GM23338 (cell line): ENCODE data around the gene ATP6V1F. TPM values are rescaled to one million over a fixed set of nuclear protein-coding genes. Genes with fewer than 3 reads are reported as not detected.

Experiments
- ATAC-seq: fragments of 200-7000 bp; cut with Tn5 transposase; 3 replicates; pipeline ENCODE4 v1.9.1; 2020
- DNase-seq: peaks from one replicate; pipeline ENCODE4 v3.0.0-alpha.2; 2015; ENCODE audit warnings: low spot score
- H2AFZ ChIP-seq: fragments of 200-600 bp; sonication (generic); 2 replicates; pipeline ENCODE4 v1.8.0; 2016; ENCODE audit warnings: antibody characterized with exemption, mild to moderate bottlenecking, moderate library complexity
- H3F3A ChIP-seq: fragments of 200-600 bp; sonication (generic); replicated peaks from 2 replicates; pipeline ENCODE4 v1.8.0; 2017; ENCODE audit warnings: antibody characterized with exemption, mixed run types, low read depth
- H3K27ac ChIP-seq: fragments of 200-600 bp; sonication (generic); 2 replicates; pipeline ENCODE4 v1.6.1; 2016; ENCODE audit warnings: low read depth
- H3K27me3 ChIP-seq: fragments of 200-600 bp; sonication (generic); 2 replicates; pipeline ENCODE4 v1.8.0; 2016; ENCODE audit warnings: mild to moderate bottlenecking, mixed run types, moderate library complexity; ENCODE audit not compliant: insufficient read depth
- H3K36me3 ChIP-seq: fragments of 200-600 bp; sonication (generic); 2 replicates; pipeline ENCODE4 v1.8.0; 2016; ENCODE audit warnings: mild to moderate bottlenecking; ENCODE audit not compliant: insufficient read depth
- H3K4me1 ChIP-seq: fragments of 200-600 bp; sonication (generic); 2 replicates; pipeline ENCODE4 v1.8.0; 2016; ENCODE audit warnings: mild to moderate bottlenecking, moderate library complexity; ENCODE audit not compliant: insufficient read depth
- H3K4me2 ChIP-seq: fragments of 200-600 bp; sonication (generic); 2 replicates; pipeline ENCODE4 v1.7.1; 2017; ENCODE audit warnings: mixed run types
- H3K4me3 ChIP-seq: fragments of 200-600 bp; sonication (generic); 2 replicates; pipeline ENCODE4 v1.6.1; 2016; ENCODE audit warnings: mixed run types
- H3K79me2 ChIP-seq: fragments of 200-600 bp; sonication (generic); replicated peaks from 2 replicates; pipeline ENCODE4 v1.8.0; 2017; ENCODE audit warnings: mild to moderate bottlenecking; ENCODE audit not compliant: insufficient read depth
- H3K9me2 ChIP-seq: fragments of 200-600 bp; sonication (generic); 2 replicates; pipeline ENCODE4 v1.8.0; 2017; ENCODE audit not compliant: insufficient read depth
- H4K20me1 ChIP-seq: fragments of 200-600 bp; sonication (generic); replicated peaks from 2 replicates; pipeline ENCODE4 v1.8.0; 2017; ENCODE audit warnings: mild to moderate bottlenecking; ENCODE audit not compliant: insufficient read depth
- H3K27ac Mint-ChIP-seq: 2 replicates; pipeline ENCODE4 v1.8.0; 2020; ENCODE audit warnings: inconsistent platforms, mild to moderate bottlenecking, moderate library complexity, mixed read lengths
- H3K27me3 Mint-ChIP-seq: 3 replicates; pipeline ENCODE4 v1.8.0; 2022; ENCODE audit warnings: low read depth, mild to moderate bottlenecking, moderate library complexity, mixed read lengths, inconsistent platforms; ENCODE audit not compliant: insufficient read depth, poor library complexity
- H3K36me3 Mint-ChIP-seq: 3 replicates; pipeline ENCODE4 v1.8.0; 2021; ENCODE audit warnings: low read depth, mild to moderate bottlenecking, inconsistent platforms, moderate library complexity, mixed read lengths
- H3K4me1 Mint-ChIP-seq: 3 replicates; pipeline ENCODE4 v1.8.0; 2020; ENCODE audit warnings: mild to moderate bottlenecking, inconsistent platforms, mixed read lengths
- H3K4me3 Mint-ChIP-seq: 3 replicates; pipeline ENCODE4 v1.8.0; 2021; ENCODE audit warnings: moderate library complexity, mild to moderate bottlenecking, inconsistent platforms, mixed read lengths
- H3K9me3 Mint-ChIP-seq: 3 replicates; pipeline ENCODE4 v1.8.0; 2020; ENCODE audit warnings: moderate library complexity, mild to moderate bottlenecking, inconsistent platforms, mixed read lengths
- CREB1 ChIP-seq: fragments of 250-450 bp; sonication (Bioruptor Pico); IDR thresholded peaks from 2 replicates; pipeline ENCODE4 v1.5.0; 2020; ENCODE audit warnings: low read depth, mild to moderate bottlenecking, moderate library complexity
- CTCF ChIP-seq, 2 experiments: fragments of 200-600 bp in 1 of 2; sonication (generic) in 1 of 2; conservative IDR thresholded peaks; 2 replicates each; pipeline versions ENCODE4 v1.5.1 to v1.6.1; 2016 to 2017; ENCODE audit warnings: antibody characterized with exemption in 2 of 2, low read depth in 2 of 2, mild to moderate bottlenecking in 2 of 2, moderate library complexity in 1 of 2
- EZH2 ChIP-seq: fragments of 200-600 bp; sonication (generic); IDR thresholded peaks from one replicate; pipeline ENCODE4 v1.8.0; 2017; ENCODE audit warnings: antibody characterized with exemption, mild to moderate bottlenecking, low read depth; ENCODE audit not compliant: unreplicated experiment
- EZH2phosphoT487 ChIP-seq: fragments of 200-600 bp; sonication (generic); IDR thresholded peaks from one replicate; pipeline ENCODE4 v1.8.1; 2018; ENCODE audit warnings: antibody characterized with exemption; ENCODE audit not compliant: unreplicated experiment
- JUNB ChIP-seq: IDR thresholded peaks from one replicate; pipeline ENCODE4 v1.6.1; 2016; ENCODE audit warnings: antibody characterized with exemption; ENCODE audit not compliant: unreplicated experiment
- NANOG ChIP-seq: IDR thresholded peaks from 2 replicates; pipeline ENCODE4 v1.6.1; 2016; ENCODE audit warnings: antibody characterized with exemption, borderline replicate concordance
- POLR2AphosphoS5 ChIP-seq: IDR thresholded peaks from 2 replicates; pipeline ENCODE4 v1.6.1; 2016; ENCODE audit warnings: antibody characterized with exemption, low read depth
- STAT1 ChIP-seq: IDR thresholded peaks from one replicate; pipeline ENCODE4 v1.6.1; 2016; ENCODE audit warnings: antibody characterized with exemption; ENCODE audit not compliant: unreplicated experiment
- ZNF114 ChIP-seq: fragments of 250-450 bp; sonication (Bioruptor Pico); IDR thresholded peaks from 2 replicates; pipeline ENCODE4 v1.5.0; 2020; ENCODE audit warnings: mild to moderate bottlenecking, moderate library complexity
- polyA plus RNA-seq: library from polyadenylated mRNA; unstranded; fragments of >200 nt; fragmentation: Nextera tagmentation; extraction: Ambion mirVana; gene quantifications from 2 replicates; pipeline ENCODE4 v1.2.1, GENCODE V29; 2016
- total RNA-seq: library from RNA; depleted of rRNA; stranded (reverse); fragments of >200 nt; shearing (Covaris generic); gene quantifications from 2 replicates; pipeline ENCODE4 v1.2.3, GENCODE V29; 2014
- TF ChIP-seq, protein P1 (sequence below): fragments of 250-450 bp; sonication (Bioruptor Pico); IDR thresholded peaks from 2 replicates; pipeline ENCODE4 v1.5.0; 2020; ENCODE audit warnings: mild to moderate bottlenecking, moderate library complexity

ATP6V1F gene
- total and polyA plus RNA-seq, 2 experiments from 2014 or later, result 66.5 to 271 TPM

DNA sequence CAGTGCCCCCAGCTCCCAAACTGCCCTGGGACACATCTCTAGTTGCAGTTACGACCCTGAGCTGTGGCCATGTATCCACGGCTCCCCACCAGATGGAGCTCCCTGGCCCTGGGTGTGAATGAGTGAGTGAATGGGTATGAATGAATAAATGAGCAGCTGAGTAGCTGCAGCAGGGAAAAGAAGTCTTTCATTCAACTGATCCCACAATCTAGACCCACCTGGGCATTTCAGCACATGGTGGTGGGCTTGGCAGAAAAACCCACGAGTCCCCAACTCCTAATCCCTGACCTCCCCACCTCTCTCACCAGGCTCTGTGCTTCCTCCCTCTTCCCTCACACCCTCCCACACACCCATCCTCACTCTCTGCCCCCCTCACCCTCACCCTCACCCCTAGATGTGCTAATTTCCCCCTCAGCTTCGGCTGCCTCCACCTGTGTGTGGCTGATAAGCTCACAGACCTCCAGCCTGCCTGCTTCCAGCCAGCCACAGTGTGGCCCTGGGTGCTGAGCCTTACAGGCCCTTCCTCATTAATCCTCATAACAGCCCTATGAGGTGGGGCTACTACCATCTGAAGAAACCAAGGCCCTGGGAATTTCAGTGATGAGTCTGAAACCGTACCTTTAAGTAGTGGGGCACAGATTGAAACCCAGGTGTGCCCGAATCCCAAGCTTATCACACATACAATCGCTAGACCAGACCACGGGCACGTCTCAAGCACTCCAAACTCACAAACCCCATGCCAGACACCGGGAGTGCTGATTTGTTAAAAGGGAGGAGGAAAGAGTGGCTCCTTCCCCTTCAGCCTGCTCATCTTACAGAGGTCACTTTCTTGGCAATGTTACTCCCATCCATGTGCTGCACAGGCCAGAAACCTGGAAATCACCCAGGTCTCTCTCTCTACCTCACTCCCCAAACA, 2.2 kb upstream of the ATP6V1F start:
- peaks cover 12% of the 10 kb centered on the region for H3K79me2 ChIP-seq
- H3F3A ChIP-seq, result peaks cover 4% of the 10 kb centered on the region; the same call in 1 of the 2 replicates
- no peak overlapping the region for H3K4me2 ChIP-seq
- H2AFZ ChIP-seq, result 0 out of 2 replicates have a peak overlapping the region, but pooled peaks have one; percentile 18
- H3K36me3 ChIP-seq, result no peaks in the 10 kb centered on the region
- peak; percentile 20 for ATAC-seq
- Mint-ChIP-seq H3K4me1 (peaks cover 30% of the 10 kb centered on the region), H3K27me3 (peaks cover 21% of the 10 kb centered on the region), H3K9me3 (no peaks in the 10 kb centered on the region), H3K36me3 (peaks cover 6% of the 10 kb centered on the region; the same call in 2 of the 3 replicates), H3K27ac (peak overlapping the region; percentile 43; the same call in 1 of the 2 replicates), H3K4me3 (peak overlapping the region; percentile 1; the same call in 1 of the 3 replicates)
- peaks cover 7% of the 10 kb centered on the region for H3K4me1 ChIP-seq
- no peak overlapping the region for H3K27ac ChIP-seq
- H3K27me3 ChIP-seq, result no peaks in the 10 kb centered on the region
- no peak overlapping the region for H3K4me3 ChIP-seq
- DNase-seq, result peak; percentile 47
- H3K9me2 ChIP-seq, result no peaks in the 10 kb centered on the region
- peaks cover 4% of the 10 kb centered on the region for H4K20me1 ChIP-seq
- TF ChIP-seq CTCF (conservative IDR thresholded peaks at IDR 0.05; ENCODE audit: low read depth in 2 of 2) (peak; percentile 31 to 66), EZH2phosphoT487 (no peak), ZNF114 (CRISPR knock-in tag) (no peak), JUNB (no peak), POLR2AphosphoS5 (no peak), CREB1 (no peak)

GRCh38 chr7:128861957-128862570, 592 bp upstream of the ATP6V1F start:
- Mint-ChIP-seq H3K27ac (no peak overlapping the region), H3K4me1 (peaks cover 33% of the 10 kb centered on the region), H3K4me3 (peak overlapping the region; percentile 88), H3K36me3 (peaks cover 11% of the 10 kb centered on the region), H3K9me3 (no peaks in the 10 kb centered on the region), H3K27me3 (peaks cover 26% of the 10 kb centered on the region)
- H3K9me2 ChIP-seq, result no peaks in the 10 kb centered on the region
- H4K20me1 ChIP-seq, result peaks cover 4% of the 10 kb centered on the region
- peaks cover 7% of the 10 kb centered on the region for H3K4me1 ChIP-seq
- ATAC-seq (no peak), DNase-seq (no peak)
- peaks cover 12% of the 10 kb centered on the region for H3K79me2 ChIP-seq
- peak overlapping the region; percentile 63; the same call in 1 of the 2 replicates for H2AFZ ChIP-seq
- TF ChIP-seq EZH2 (no peak), STAT1 (no peak), NANOG (no peak), JUNB (no peak)
- TF ChIP-seq, protein P1, sequence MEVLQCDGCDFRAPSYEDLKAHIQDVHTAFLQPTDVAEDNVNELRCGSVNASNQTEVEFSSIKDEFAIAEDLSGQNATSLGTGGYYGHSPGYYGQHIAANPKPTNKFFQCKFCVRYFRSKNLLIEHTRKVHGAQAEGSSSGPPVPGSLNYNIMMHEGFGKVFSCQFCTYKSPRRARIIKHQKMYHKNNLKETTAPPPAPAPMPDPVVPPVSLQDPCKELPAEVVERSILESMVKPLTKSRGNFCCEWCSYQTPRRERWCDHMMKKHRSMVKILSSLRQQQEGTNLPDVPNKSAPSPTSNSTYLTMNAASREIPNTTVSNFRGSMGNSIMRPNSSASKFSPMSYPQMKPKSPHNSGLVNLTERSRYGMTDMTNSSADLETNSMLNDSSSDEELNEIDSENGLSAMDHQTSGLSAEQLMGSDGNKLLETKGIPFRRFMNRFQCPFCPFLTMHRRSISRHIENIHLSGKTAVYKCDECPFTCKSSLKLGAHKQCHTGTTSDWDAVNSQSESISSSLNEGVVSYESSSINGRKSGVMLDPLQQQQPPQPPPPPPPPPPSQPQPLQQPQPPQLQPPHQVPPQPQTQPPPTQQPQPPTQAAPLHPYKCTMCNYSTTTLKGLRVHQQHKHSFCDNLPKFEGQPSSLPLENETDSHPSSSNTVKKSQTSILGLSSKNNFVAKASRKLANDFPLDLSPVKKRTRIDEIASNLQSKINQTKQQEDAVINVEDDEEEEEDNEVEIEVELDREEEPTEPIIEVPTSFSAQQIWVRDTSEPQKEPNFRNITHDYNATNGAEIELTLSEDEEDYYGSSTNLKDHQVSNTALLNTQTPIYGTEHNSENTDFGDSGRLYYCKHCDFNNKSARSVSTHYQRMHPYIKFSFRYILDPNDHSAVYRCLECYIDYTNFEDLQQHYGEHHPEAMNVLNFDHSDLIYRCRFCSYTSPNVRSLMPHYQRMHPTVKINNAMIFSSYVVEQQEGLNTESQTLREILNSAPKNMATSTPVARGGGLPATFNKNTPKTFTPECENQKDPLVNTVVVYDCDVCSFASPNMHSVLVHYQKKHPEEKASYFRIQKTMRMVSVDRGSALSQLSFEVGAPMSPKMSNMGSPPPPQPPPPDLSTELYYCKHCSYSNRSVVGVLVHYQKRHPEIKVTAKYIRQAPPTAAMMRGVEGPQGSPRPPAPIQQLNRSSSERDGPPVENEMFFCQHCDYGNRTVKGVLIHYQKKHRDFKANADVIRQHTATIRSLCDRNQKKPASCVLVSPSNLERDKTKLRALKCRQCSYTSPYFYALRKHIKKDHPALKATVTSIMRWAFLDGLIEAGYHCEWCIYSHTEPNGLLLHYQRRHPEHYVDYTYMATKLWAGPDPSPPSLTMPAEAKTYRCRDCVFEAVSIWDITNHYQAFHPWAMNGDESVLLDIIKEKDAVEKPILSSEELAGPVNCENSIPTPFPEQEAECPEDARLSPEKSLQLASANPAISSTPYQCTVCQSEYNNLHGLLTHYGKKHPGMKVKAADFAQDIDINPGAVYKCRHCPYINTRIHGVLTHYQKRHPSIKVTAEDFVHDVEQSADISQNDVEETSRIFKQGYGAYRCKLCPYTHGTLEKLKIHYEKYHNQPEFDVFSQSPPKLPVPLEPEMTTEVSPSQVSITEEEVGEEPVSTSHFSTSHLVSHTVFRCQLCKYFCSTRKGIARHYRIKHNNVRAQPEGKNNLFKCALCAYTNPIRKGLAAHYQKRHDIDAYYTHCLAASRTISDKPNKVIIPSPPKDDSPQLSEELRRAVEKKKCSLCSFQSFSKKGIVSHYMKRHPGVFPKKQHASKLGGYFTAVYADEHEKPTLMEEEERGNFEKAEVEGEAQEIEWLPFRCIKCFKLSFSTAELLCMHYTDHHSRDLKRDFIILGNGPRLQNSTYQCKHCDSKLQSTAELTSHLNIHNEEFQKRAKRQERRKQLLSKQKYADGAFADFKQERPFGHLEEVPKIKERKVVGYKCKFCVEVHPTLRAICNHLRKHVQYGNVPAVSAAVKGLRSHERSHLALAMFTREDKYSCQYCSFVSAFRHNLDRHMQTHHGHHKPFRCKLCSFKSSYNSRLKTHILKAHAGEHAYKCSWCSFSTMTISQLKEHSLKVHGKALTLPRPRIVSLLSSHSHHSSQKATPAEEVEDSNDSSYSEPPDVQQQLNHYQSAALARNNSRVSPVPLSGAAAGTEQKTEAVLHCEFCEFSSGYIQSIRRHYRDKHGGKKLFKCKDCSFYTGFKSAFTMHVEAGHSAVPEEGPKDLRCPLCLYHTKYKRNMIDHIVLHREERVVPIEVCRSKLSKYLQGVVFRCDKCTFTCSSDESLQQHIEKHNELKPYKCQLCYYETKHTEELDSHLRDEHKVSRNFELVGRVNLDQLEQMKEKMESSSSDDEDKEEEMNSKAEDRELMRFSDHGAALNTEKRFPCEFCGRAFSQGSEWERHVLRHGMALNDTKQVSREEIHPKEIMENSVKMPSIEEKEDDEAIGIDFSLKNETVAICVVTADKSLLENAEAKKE, result no peak
- H3K4me3 ChIP-seq, result peak overlapping the region; percentile 81
- peak overlapping the region; percentile 73 for H3K4me2 ChIP-seq
- H3K36me3 ChIP-seq, result no peaks in the 10 kb centered on the region
- H3K27me3 ChIP-seq, result peaks cover 4% of the 10 kb centered on the region; the same call in 1 of the 2 replicates
- peaks cover 4% of the 10 kb centered on the region; the same call in 1 of the 2 replicates for H3F3A ChIP-seq
- H3K27ac ChIP-seq, result no peak overlapping the region
